Suprapubic skin (tissue), 4 donors: ENCODE results near the gene IFNA1. TPM values are rescaled to one million over a fixed set of nuclear protein-coding genes. Genes with fewer than 3 reads are reported as not detected.

ENCODE experiments used
- DNase-seq, 2 donors: peaks; one replicate each; pipeline ENCODE4 v3.0.0-alpha.2; 2019; ENCODE audit warnings: low spot score in 2 of 2
- H3K27ac ChIP-seq: fragments of 200-600 bp; sonication (generic); one replicate; pipeline ENCODE4 v1.5.1; 2019
- H3K27me3 ChIP-seq: fragments of 200-600 bp; sonication (generic); one replicate; pipeline ENCODE4 v1.5.1; 2019
- H3K36me3 ChIP-seq: fragments of 200-600 bp; sonication (generic); one replicate; pipeline ENCODE4 v1.5.1; 2019
- H3K4me1 ChIP-seq: fragments of 200-600 bp; sonication (generic); one replicate; pipeline ENCODE4 v1.5.1; 2019
- H3K4me3 ChIP-seq: fragments of 200-600 bp; sonication (generic); one replicate; pipeline ENCODE4 v1.5.1; 2019; ENCODE audit warnings: mild to moderate bottlenecking
- H3K9me3 ChIP-seq: fragments of 200-600 bp; sonication (generic); one replicate; pipeline ENCODE4 v1.5.1; 2019
- CTCF ChIP-seq, 2 donors: fragments of 200-600 bp in 1 of 2; fragments of 450-650 bp in 1 of 2; sonication (generic) in 1 of 2; IDR thresholded peaks; one replicate each; pipeline ENCODE4 v1.5.1; 2016 to 2019; ENCODE audit warnings: antibody characterized with exemption in 2 of 2, mild to moderate bottlenecking in 1 of 2, moderate library complexity in 1 of 2
- EP300 ChIP-seq: sonication (generic); formaldehyde crosslinking; IDR thresholded peaks from one replicate; pipeline ENCODE4 v1.6.1; 2017; ENCODE audit warnings: antibody characterized with exemption
- POLR2A ChIP-seq, 2 donors: fragments of 450-650 bp; IDR thresholded peaks; one replicate each; pipeline ENCODE4 v1.6.1; 2017; ENCODE audit warnings: antibody characterized with exemption in 2 of 2, mild to moderate bottlenecking in 2 of 2, moderate library complexity in 2 of 2
- POLR2AphosphoS5 ChIP-seq, 3 donors: sonication (generic); formaldehyde crosslinking; IDR thresholded peaks; one replicate each; pipeline ENCODE4 v1.6.1; 2017; ENCODE audit warnings: antibody characterized with exemption in 3 of 3
- WGBS: methylation state at CpG from one replicate; pipeline ENCODE4 v1.1.5; 2018; 5-methylcytosine and 5-hydroxymethylcytosine counted together
- total RNA-seq, 4 donors: library from RNA; depleted of rRNA; stranded (reverse); fragments of >200 nt; gene quantifications; one replicate each; pipeline ENCODE4 v1.1.0, GENCODE V29; 2016

Gene IFNA1
- total RNA-seq, 4 donors from 2014 or later, result not detected

GRCh38 chr9:21402386-21403251 is 37.6 kb upstream of the IFNA1 start:
- H3K4me3 ChIP-seq, result peak overlapping the region; percentile 40
- TF ChIP-seq EP300, result no peak
- TF ChIP-seq POLR2AphosphoS5 (IDR thresholded peaks at IDR 0.05), result no peak
- TF ChIP-seq CTCF (IDR thresholded peaks at IDR 0.05), result no peak
- TF ChIP-seq POLR2A (IDR thresholded peaks at IDR 0.05), result no peak

GRCh38 chr9:21404146-21404545 is 36.1 kb upstream of the IFNA1 start:
- Histone ChIP-seq H3K27ac (no peak overlapping the region), H3K9me3 (no peaks in the 10 kb centered on the region), H3K27me3 (peaks cover 36% of the 10 kb centered on the region), H3K36me3 (no peaks in the 10 kb centered on the region), H3K4me1 (peaks cover 12% of the 10 kb centered on the region), H3K4me3 (no peak overlapping the region)
- TF ChIP-seq CTCF (IDR thresholded peaks at IDR 0.05), result no peak
- TF ChIP-seq POLR2A (IDR thresholded peaks at IDR 0.05), result no peak
- TF ChIP-seq POLR2AphosphoS5 (IDR thresholded peaks at IDR 0.05), result no peak
- TF ChIP-seq EP300, result no peak
- WGBS, result 30% methylated on average over 3 of the region's 3 CpGs
- no peak for DNase-seq

More at GRCh38 chr9:21402386-21403251, 37.6 kb upstream of the IFNA1 start:
- DNase-seq, result no peak
- Histone ChIP-seq H3K36me3 (no peaks in the 10 kb centered on the region), H3K4me1 (peaks cover 12% of the 10 kb centered on the region), H3K9me3 (no peaks in the 10 kb centered on the region), H3K27ac (no peak overlapping the region), H3K27me3 (peaks cover 48% of the 10 kb centered on the region)
- 2% methylated on average over 45 of the region's 53 CpGs for WGBS

DNA sequence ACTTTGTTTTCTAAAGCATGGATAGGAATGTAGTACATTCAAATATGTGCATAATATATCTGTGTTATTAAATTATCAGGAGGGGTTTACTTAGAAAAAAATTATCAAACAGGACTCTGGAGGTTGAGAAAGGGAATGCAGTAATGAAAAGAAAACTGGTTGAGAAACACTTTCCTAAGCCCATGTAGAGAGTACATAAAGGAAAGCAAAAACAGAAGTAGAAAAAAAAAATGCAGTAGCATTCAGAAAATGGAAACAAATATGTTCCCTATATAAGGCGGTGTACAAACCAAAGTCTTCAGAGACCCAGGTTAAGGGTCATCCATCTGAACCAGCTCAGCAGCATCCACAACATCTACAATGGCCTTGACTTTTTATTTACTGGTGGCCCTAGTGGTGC is 31.4 kb upstream of the IFNA1 start, which contains the start of gene IFNA8:
IFNA8 (plus strand) TSS at position 301 of the 400 bp plus-strand sequence; CDS start at position 361, 60 bp downstream.
- WGBS, result 83% methylated on average over 1 of the region's 1 CpG
- no peak for TF ChIP-seq POLR2A (IDR thresholded peaks at IDR 0.05)
- TF ChIP-seq EP300, result no peak
- TF ChIP-seq CTCF (IDR thresholded peaks at IDR 0.05), result no peak
- no peak for TF ChIP-seq POLR2AphosphoS5 (IDR thresholded peaks at IDR 0.05)
- H3K36me3 ChIP-seq, result no peaks in the 10 kb centered on the region

GRCh38 chr9:21412107-21412506 is 28.1 kb upstream of the IFNA1 start:
- no peak overlapping the region for H3K4me3 ChIP-seq
- H3K36me3 ChIP-seq, result no peaks in the 10 kb centered on the region
- H3K9me3 ChIP-seq, result no peaks in the 10 kb centered on the region
- H3K27me3 ChIP-seq, result peaks cover 4% of the 10 kb centered on the region
- H3K27ac ChIP-seq, result no peak overlapping the region
- TF ChIP-seq CTCF (IDR thresholded peaks at IDR 0.05) (no peak), POLR2A (IDR thresholded peaks at IDR 0.05) (no peak), EP300 (no peak), POLR2AphosphoS5 (IDR thresholded peaks at IDR 0.05) (no peak)
- DNase-seq, result no peak
- peaks cover 9% of the 10 kb centered on the region for H3K4me1 ChIP-seq

More for the DNA sequence above, 31.4 kb upstream of the IFNA1 start, which contains the start of gene IFNA8:
- peaks cover 4% of the 10 kb centered on the region for H3K27me3 ChIP-seq
- no peak for DNase-seq
- H3K9me3 ChIP-seq, result no peaks in the 10 kb centered on the region
- no peak within 1 kb of the TSS for H3K4me3 ChIP-seq
- no peak within 1 kb of the TSS for H3K27ac ChIP-seq
- no peaks in the 10 kb centered on the region for H3K4me1 ChIP-seq

DNA sequence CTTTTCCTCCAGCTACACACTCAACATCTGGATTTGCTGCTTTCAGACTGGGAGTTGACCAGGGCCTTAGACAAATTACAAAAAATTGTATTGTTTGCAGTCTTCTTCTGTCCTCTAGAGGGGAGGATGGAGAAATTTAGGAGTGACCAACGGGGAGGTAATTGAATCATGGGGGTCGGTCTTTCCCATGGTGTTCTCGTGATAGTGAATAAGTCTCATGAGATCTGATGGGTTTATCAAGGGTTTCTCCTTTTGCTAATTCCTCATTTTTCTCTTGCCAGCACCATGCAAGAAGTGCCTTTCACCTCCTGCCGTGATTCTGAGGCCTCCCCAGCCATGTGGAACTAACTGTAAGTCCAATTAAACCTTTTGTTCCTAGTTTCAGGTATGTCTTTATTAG is 27.1 kb upstream of the IFNA1 start:
- H3K9me3 ChIP-seq, result no peaks in the 10 kb centered on the region
- no peak for TF ChIP-seq EP300
- no peak for TF ChIP-seq POLR2A (IDR thresholded peaks at IDR 0.05)
- TF ChIP-seq CTCF (IDR thresholded peaks at IDR 0.05), result no peak
- no peak for TF ChIP-seq POLR2AphosphoS5 (IDR thresholded peaks at IDR 0.05)
- H3K36me3 ChIP-seq, result no peaks in the 10 kb centered on the region
- no peak overlapping the region for H3K27ac ChIP-seq
- peaks cover 9% of the 10 kb centered on the region for H3K4me1 ChIP-seq
- no peak for DNase-seq
- 79% methylated on average over 4 of the region's 4 CpGs for WGBS
- H3K27me3 ChIP-seq, result peaks cover 4% of the 10 kb centered on the region
- no peak overlapping the region for H3K4me3 ChIP-seq
